ENCODE data around the gene PALM. TPM values are rescaled to one million over a fixed set of nuclear protein-coding genes. Genes with fewer than 3 reads are reported as not detected.

PALM gene
- total and polyA plus RNA-seq, 9 of the 15 experiments (the other 6 are each of a cell fraction or from before 2014, with no cell fraction given) = 0.04 to 6.6 (median 1.7) TPM

DNA sequence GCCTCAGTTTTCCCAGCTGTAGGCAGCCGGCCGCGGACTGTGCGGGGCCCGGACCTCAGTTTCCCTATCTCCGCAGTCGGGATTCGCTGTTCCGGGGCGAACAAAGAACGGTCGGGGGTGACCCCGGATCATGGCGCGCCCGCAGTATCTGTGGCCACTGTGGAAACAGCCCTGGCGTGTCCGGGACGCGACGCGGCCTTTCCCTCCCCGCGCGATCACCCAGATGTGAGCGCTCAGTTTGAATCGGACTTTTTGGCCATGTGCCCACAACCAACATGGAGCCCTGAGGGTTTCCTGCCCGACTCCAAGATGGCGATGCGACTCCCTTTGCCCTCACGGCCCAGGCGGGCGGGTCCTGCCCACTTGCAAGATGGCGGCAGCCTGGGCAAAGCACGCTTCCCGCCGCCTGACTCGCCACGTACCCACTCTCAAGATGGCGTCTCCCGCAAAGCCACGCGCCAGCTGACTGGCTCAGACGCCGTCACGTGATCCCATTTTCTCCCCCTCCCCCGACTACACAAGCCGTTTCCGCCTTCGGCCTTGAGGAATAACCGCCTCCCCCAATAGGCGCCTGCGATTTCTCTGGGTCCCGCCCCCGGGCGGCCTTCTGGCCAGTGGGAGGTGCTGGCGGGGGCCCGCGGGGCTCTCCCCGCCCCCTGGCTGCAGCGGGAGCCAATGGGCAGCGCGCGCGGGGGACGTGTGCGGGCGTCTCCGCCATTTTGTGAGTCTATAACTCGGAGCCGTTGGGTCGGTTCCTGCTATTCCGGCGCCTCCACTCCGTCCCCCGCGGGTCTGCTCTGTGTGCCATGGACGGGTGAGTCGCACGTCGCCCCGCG is 88.2 kb downstream of the PALM start, which contains the start of gene PTBP1 (continued):
- TF ChIP-seq, protein P1, sequence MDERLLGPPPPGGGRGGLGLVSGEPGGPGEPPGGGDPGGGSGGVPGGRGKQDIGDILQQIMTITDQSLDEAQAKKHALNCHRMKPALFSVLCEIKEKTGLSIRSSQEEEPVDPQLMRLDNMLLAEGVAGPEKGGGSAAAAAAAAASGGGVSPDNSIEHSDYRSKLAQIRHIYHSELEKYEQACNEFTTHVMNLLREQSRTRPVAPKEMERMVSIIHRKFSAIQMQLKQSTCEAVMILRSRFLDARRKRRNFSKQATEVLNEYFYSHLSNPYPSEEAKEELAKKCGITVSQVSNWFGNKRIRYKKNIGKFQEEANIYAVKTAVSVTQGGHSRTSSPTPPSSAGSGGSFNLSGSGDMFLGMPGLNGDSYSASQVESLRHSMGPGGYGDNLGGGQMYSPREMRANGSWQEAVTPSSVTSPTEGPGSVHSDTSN (CRISPR knock-in tag; IDR thresholded peaks at IDR 0.05; ENCODE audit: low read depth) = no peak
- TF ChIP-seq, protein P1 (tag; conservative IDR thresholded peaks at IDR 0.05; ENCODE audit: low read depth) = peak; percentile 93
- TF ChIP-seq SRSF9 (IDR thresholded peaks at IDR 0.05; ENCODE audit: borderline replicate concordance, low read depth, low read length) (no peak), ZC3H4 (CRISPR knock-in tag; IDR thresholded peaks at IDR 0.05; ENCODE audit: borderline replicate concordance) (no peak), SRSF7 (optimal IDR thresholded peaks at IDR 0.05; ENCODE audit: low read depth, low read length) (no peak), PHTF2 (CRISPR knock-in tag; IDR thresholded peaks at IDR 0.05) (no peak), NFATC3 (IDR thresholded peaks at IDR 0.05) (no peak), ESRRA (IDR thresholded peaks at IDR 0.05; ENCODE audit: borderline replicate concordance, low read depth) (peak; percentile 72), RBM25 (IDR thresholded peaks at IDR 0.05; ENCODE audit: low read depth, low read length, severe bottlenecking) (peak; percentile 99), SMARCE1 (IDR thresholded peaks at IDR 0.05) (no peak), MBD2 (IDR thresholded peaks at IDR 0.05; ENCODE audit: borderline replicate concordance, low read depth) (peak; percentile 94), NR2F6 (CRISPR knock-in tag; IDR thresholded peaks at IDR 0.05) (no peak), SAFB (IDR thresholded peaks at IDR 0.05; ENCODE audit: borderline replicate concordance, low read depth, low read length) (peak; percentile 98), EHMT2 (IDR thresholded peaks at IDR 0.05) (no peak), ZNF644 (tag; IDR thresholded peaks at IDR 0.05; ENCODE audit: low read depth) (peak; percentile 96), ZNF507 (tag; conservative IDR thresholded peaks at IDR 0.05) (no peak), ZBTB7A (IDR thresholded peaks at IDR 0.05; ENCODE audit: borderline replicate concordance, control insufficient read depth, low read depth, low read length) (peak; percentile 25; the same call in 1 of the 2 replicates)
- TF ChIP-seq, protein P2, sequence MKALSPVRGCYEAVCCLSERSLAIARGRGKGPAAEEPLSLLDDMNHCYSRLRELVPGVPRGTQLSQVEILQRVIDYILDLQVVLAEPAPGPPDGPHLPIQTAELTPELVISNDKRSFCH (CRISPR knock-in tag; IDR thresholded peaks at IDR 0.05) = no peak
- TF ChIP-seq, protein P2 (tag; IDR thresholded peaks at IDR 0.05) = peak; percentile 90
- TF ChIP-seq, protein P3, sequence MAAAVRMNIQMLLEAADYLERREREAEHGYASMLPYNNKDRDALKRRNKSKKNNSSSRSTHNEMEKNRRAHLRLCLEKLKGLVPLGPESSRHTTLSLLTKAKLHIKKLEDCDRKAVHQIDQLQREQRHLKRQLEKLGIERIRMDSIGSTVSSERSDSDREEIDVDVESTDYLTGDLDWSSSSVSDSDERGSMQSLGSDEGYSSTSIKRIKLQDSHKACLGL (CRISPR knock-in tag; IDR thresholded peaks at IDR 0.05; ENCODE audit: borderline replicate concordance, poor library complexity, severe bottlenecking) = peak; percentile 94
- TF ChIP-seq, protein P4, sequence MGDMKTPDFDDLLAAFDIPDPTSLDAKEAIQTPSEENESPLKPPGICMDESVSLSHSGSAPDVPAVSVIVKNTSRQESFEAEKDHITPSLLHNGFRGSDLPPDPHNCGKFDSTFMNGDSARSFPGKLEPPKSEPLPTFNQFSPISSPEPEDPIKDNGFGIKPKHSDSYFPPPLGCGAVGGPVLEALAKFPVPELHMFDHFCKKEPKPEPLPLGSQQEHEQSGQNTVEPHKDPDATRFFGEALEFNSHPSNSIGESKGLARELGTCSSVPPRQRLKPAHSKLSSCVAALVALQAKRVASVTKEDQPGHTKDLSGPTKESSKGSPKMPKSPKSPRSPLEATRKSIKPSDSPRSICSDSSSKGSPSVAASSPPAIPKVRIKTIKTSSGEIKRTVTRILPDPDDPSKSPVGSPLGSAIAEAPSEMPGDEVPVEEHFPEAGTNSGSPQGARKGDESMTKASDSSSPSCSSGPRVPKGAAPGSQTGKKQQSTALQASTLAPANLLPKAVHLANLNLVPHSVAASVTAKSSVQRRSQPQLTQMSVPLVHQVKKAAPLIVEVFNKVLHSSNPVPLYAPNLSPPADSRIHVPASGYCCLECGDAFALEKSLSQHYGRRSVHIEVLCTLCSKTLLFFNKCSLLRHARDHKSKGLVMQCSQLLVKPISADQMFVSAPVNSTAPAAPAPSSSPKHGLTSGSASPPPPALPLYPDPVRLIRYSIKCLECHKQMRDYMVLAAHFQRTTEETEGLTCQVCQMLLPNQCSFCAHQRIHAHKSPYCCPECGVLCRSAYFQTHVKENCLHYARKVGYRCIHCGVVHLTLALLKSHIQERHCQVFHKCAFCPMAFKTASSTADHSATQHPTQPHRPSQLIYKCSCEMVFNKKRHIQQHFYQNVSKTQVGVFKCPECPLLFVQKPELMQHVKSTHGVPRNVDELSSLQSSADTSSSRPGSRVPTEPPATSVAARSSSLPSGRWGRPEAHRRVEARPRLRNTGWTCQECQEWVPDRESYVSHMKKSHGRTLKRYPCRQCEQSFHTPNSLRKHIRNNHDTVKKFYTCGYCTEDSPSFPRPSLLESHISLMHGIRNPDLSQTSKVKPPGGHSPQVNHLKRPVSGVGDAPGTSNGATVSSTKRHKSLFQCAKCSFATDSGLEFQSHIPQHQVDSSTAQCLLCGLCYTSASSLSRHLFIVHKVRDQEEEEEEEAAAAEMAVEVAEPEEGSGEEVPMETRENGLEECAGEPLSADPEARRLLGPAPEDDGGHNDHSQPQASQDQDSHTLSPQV (IDR thresholded peaks at IDR 0.05) = no peak; the same call in 1 of the 2 replicates

Measured in K562 (cell line).